Epithelial cell of proximal tubule (primary cell): ENCODE measurements around the gene OXCT2. TPM values are rescaled to one million over a fixed set of nuclear protein-coding genes. Genes with fewer than 3 reads are reported as not detected.

Experiments
- DNase-seq: peaks from one replicate; pipeline ENCODE4 v3.0.0-alpha.2; 2011; ENCODE audit warnings: low read depth
- H3K4me3 ChIP-seq: 2 replicates; pipeline ENCODE4 v1.5.1; 2011; ENCODE audit warnings: low read depth, mild to moderate bottlenecking, low read length
- CTCF ChIP-seq: conservative IDR thresholded peaks from 2 replicates; pipeline ENCODE4 v1.5.1; 2012; ENCODE audit warnings: low read depth, mild to moderate bottlenecking, low read length
- total RNA-seq: library from RNA; depleted of rRNA; stranded (reverse); fragments of >200 nt; gene quantifications from 2 replicates; pipeline ENCODE4 v1.2.3, GENCODE V29; 2015

The OXCT2 gene
- total RNA-seq, 1 donor from 2014 or later: 15.0 TPM

- no peak for TF ChIP-seq CTCF
These were observed 26.0 kb downstream of the OXCT2 start for GRCh38 chr1:39745016-39745670.

GRCh38 chr1:39738622-39739366 is 32.4 kb downstream of the OXCT2 start, which contains the start of gene PPIE:
Gene PPIE, plus strand, starts transcription at chr1:39738882. Its CDS starts 19 bp downstream, at chr1:39738901.
- H3K4me3 ChIP-seq: peak within 1 kb of the TSS; percentile 88
- DNase-seq: peak; percentile 20
- TF ChIP-seq CTCF: no peak

More at GRCh38 chr1:39745016-39745670, 26.0 kb downstream of the OXCT2 start:
- H3K4me3 ChIP-seq: no peak overlapping the region
- DNase-seq: no peak

GRCh38 chr1:39737546-39738169 is 33.5 kb downstream of the OXCT2 start:
- no peak for DNase-seq
- TF ChIP-seq CTCF: no peak
- no peak overlapping the region for H3K4me3 ChIP-seq

GRCh38 chr1:39735731-39736130 is 35.4 kb downstream of the OXCT2 start:
- no peak for DNase-seq
- TF ChIP-seq CTCF: no peak
- H3K4me3 ChIP-seq: no peak overlapping the region

- no peak for DNase-seq
- H3K4me3 ChIP-seq: no peak overlapping the region
- TF ChIP-seq CTCF: no peak
These were observed 38.0 kb downstream of the OXCT2 start for GRCh38 chr1:39733161-39733560.

- no peak for TF ChIP-seq CTCF
- no peak overlapping the region for H3K4me3 ChIP-seq
- DNase-seq: no peak
These were observed 38.4 kb downstream of the OXCT2 start for GRCh38 chr1:39732730-39733129.
